Measurements from ENCODE around the gene CAMTA1.

The CAMTA1 gene

GRCh38 chr1:7335224-7335879 is 550.1 kb downstream of the CAMTA1 start:
- DNase-seq: peak; percentile 82

- DNase-seq: no peak
These were observed 553.2 kb downstream of the CAMTA1 start for GRCh38 chr1:7338439-7338838.

DNA sequence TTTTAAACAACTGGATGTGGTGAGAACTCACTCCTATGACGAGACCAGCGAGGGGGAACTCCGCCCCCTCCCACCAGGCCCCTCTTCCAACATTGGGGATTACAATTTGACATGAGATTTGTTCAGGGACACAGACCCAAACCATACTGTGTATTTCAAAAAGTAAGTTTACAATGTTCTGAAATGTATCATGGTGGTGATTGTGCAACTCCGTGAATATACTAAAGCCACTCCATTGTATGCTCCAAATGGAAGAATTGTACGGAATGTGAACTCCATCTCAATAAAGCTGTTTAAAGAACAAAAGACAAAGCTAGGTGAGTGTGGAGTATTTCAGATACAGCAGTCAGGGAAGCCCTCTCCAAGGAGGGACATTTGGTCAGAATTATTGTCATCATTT is 553.8 kb downstream of the CAMTA1 start:
- DNase-seq: no peak

DNA sequence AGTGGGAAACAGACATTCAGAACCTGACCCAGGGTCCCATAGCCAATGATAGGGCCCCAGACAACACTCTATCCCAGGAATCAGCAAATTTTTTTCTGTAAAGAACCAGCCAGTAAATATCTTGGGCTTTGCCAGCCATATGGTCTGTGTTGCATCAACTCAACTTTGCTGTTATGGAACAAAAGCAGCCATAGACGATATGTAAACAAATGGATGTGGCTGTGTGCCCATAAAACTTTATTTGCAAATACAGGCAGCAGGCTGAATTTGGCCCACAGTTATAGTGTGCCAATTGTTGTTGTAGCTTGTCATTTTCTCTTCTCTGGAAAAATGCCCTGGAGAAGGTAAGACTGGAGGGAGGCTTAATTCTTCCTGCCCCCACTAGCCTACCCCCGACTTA is 554.7 kb downstream of the CAMTA1 start:
- peak; percentile 24 for DNase-seq

- DNase-seq: peak; percentile 39
These were observed 556.1 kb downstream of the CAMTA1 start for GRCh38 chr1:7341145-7341905.

DNA sequence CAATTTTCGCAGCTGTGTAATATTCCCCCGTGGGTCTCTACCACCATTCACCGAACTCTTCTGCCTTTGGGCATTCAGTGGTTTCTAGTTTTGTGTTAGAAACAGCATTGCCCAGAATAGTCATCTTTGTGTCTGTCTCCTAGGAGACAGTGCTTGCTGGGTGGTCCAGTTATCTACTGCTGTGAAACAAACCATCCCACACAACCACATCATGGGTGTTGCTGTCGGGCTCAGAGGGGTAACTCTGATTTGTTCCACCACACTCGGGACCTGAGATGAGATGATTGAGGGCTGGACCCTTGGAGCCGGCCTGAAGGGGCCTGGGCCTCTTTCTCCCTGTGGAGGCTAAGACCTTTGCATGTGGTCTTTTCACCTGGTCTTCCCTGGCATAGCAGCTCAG is 558.6 kb downstream of the CAMTA1 start:
- no peak for DNase-seq

DNA sequence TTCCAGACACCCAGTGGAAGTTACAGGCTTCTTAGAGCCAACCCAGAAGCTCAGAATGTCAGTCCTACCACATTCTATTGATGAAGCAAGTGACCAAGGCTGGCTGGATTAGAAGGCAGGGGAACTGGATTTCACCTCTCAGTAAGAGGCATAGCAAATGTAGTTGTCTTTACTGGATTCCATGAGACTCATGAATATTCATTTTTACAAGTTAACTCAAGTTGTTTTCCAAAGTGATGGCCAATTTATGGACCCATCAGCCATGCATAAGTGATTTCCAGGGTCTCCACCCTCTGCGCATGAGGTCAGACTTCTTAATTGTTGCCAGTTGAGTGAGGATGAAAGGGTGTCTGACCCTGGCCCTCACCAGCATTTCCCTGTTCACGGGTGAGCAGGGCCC is 559.0 kb downstream of the CAMTA1 start:
- DNase-seq: no peak

GRCh38 chr1:7345516-7345915 is 560.3 kb downstream of the CAMTA1 start:
- DNase-seq: no peak

DNA sequence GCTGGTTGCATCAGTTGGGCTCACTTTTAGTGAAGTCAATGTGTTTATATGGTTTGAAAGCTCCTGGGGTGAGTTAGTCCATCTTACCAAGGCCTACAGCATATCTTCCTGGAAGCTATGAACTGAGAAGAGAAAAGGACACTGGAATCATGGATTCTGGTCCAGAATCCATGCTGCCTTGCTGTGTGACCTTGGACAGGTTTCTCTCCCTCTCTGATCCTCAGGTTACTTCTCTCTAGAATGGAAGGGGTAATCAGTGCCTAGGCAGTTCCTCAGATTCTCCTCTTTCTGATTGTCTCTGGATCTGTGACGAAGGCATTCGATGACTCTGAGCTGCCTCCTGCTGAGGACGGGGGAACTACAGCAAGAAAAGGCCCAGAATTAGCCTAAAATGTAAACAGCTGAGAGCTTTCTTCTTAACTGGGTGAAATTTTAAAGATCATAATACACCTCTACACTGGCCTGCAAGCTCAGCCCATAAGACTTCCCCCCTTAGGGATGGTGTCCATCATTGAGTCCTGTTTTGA is 560.9 kb downstream of the CAMTA1 start:
- DNase-seq: no peak

DNA sequence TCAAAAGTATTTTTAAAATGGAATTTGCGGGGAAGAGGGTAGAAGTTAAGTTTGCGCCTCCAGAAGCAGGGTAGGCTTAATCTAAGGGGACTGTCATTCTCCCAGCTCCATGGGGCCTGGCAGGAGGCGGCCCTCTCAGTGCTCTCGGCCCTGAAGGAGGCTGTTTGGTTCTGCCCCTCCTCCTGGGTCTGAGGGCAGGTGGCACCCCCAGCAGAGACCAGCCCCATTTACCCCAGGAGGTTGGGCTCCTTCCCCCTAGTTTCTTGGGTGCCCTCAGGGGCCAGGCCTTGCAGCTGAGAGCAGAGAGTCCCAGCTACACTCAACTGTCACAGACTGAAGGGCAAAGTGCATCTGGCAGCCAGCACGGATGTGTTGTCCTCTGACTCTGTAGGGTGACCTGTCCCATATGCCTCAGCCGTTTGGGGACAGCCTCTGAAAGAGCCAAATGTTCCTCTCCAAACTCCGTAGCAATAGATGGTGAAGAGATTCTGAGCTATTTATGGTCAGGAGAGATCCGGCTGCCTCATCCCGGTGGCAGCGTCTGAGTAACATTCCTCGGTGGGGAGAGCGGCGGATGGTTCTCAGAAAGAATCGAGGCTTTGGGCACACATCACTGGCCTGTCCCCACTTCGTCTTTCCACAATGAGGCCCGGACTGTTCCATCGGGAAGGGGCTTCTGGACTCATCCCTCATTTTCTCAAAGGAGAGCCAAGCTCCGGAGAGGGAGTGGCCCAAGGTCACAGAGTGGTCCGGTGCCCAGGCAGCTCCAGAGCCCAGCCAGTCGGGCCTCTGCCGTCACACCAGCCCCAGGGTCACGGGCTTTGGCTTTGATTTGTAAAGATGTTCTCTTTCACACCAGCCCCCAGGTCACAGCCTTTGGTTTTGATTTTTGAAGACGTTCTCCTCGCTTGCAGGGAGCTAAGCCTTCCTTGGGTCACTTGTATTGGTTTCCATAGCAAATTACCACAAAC is 561.6 kb downstream of the CAMTA1 start:
- no peak for DNase-seq

- no peak for DNase-seq
These were observed 562.8 kb downstream of the CAMTA1 start for GRCh38 chr1:7348073-7348472.

- DNase-seq: no peak
These were observed 563.3 kb downstream of the CAMTA1 start for GRCh38 chr1:7348580-7348979.

DNA sequence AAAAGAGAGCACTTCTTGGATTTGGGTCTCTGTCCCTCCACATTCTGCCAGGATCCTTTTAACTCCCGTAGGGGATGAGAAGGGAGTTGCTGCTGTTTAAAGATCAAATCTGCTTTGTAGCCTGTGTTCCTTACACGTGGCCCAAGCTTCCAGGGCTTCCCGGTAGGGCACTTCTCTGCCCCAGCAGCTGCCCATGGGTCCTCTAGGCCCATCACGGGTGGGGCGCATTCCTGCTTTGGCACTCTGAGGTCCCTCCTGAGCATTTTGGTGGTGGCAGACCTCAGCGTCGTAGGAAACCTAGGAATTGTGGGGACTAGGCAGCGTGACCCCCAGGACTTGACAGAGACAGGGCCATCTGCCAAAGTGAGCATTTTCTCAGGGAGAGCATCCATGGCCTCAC is 565.5 kb downstream of the CAMTA1 start:
- DNase-seq: no peak

- no peak for DNase-seq
These were observed 566.4 kb downstream of the CAMTA1 start for GRCh38 chr1:7351649-7352048.

- DNase-seq: no peak
These were observed 567.1 kb downstream of the CAMTA1 start for GRCh38 chr1:7352364-7352763.

DNA sequence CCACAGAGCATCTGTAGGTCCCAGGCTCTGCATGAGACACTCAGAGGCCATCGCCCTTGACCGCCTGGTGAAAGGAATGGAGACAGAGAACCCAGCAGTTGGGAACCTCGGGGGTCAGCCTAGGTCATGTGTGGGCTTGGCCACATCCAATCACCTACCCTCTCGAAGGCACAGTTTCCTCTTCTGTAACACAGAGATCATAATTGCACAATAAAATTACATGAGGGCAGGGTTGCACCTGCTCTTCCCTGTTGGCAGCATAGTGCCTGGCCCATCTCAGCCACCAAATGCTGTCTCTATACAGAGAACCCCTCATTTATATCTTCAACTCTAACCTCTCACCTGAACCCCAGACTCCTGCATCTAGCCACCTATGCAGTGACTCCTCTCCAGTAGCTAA is 567.7 kb downstream of the CAMTA1 start:
- DNase-seq: no peak

GRCh38 chr1:7355646-7356045 is 570.4 kb downstream of the CAMTA1 start:
- DNase-seq: no peak

GRCh38 chr1:7356079-7356478 is 570.8 kb downstream of the CAMTA1 start:
- no peak for DNase-seq

DNA sequence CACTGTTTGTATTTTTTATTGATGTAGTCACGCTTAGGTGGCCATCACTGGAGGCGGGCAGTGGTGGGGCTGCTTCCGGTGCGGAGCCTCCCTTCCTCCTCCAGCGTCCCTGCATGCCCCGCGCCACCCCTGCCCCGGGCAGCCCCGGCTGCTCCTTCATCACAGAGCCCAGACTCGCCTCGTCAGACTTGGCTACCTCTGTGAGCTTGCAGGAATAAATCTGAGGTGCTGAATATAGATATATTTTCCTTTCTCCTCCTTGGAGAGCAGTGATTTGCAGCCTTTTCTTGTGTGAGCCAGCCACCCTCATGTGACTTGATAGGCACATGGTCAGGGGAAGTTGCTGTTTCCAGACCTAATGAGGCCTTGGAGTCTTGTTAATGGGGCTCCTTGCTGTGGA is 573.2 kb downstream of the CAMTA1 start:
- no peak for DNase-seq

DNA sequence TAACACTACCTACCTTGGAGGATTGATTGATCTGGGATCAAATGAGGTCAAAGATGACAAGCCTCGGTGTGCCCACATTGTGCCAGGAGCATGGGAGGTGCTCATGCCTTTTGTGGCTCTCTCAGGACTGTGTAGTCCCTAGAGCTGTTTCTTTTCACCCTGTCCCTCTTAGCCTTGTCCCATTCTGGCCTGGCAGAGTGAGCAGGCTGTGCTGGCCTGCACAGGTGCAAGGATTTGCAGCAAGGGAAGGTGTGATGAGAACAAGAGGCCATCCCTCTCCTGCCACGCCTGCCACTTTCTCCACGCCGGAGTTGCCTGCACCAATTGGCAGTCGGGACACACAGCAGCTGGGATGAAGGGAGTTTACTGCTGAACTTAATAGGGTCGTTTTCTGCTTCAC is 575.3 kb downstream of the CAMTA1 start:
- DNase-seq: no peak

GRCh38 chr1:7362947-7363346 is 577.7 kb downstream of the CAMTA1 start:
- DNase-seq: no peak

- no peak for DNase-seq
These were observed 578.2 kb downstream of the CAMTA1 start for GRCh38 chr1:7363450-7363849.

- DNase-seq: no peak
These were observed 580.5 kb downstream of the CAMTA1 start for GRCh38 chr1:7365706-7366105.

Data from SHP77 treated with DMSO at 0.1 percent for 48 hours (cell line).